Measurements from ENCODE around the gene LSM14B.

- TF ChIP-seq CTCF (IDR thresholded peaks at IDR 0.05): no peak
- no peak for TF ChIP-seq POLR2A (IDR thresholded peaks at IDR 0.05)
Observed at GRCh38 chr20:62101078-62101477, 21.2 kb upstream of the LSM14B start.

All from right lobe of liver (tissue), 4 donors.